BE2C (cell line): Measurements from ENCODE around the gene TMEM14C.
"Not testable (repeated sequence)": the region's sequence is repeated elsewhere in the genome, so short reads cannot be mapped to it uniquely, and the experiment has no call there.

Source experiments
- DNase-seq: peaks from one replicate; pipeline ENCODE4 v3.0.0-alpha.2; 2020
- H3K27me3 ChIP-seq: fragments of 250-450 bp; sonication (Bioruptor Pico); 2 replicates; pipeline ENCODE4 v1.5.1; 2020; ENCODE audit warnings: mild to moderate bottlenecking
- H3K36me3 ChIP-seq: fragments of 250-450 bp; sonication (Bioruptor Pico); 2 replicates; pipeline ENCODE4 v1.5.1; 2020; ENCODE audit warnings: mild to moderate bottlenecking
- H3K4me1 ChIP-seq: fragments of 250-450 bp; sonication (Bioruptor Pico); 2 replicates; pipeline ENCODE4 v1.5.1; 2020
- H3K4me3 ChIP-seq: 2 replicates; pipeline ENCODE4 v1.5.1; 2011; ENCODE audit warnings: low read depth, low read length
- H3K9me3 ChIP-seq: fragments of 250-450 bp; sonication (Bioruptor Pico); 2 replicates; pipeline ENCODE4 v1.5.1; 2020
- TF ChIP-seq, protein P1 (sequence below): IDR thresholded peaks from 2 replicates; pipeline ENCODE4 v1.5.1; 2012; ENCODE audit warnings: mild to moderate bottlenecking, low read depth, low read length

TMEM14C gene

DNA sequence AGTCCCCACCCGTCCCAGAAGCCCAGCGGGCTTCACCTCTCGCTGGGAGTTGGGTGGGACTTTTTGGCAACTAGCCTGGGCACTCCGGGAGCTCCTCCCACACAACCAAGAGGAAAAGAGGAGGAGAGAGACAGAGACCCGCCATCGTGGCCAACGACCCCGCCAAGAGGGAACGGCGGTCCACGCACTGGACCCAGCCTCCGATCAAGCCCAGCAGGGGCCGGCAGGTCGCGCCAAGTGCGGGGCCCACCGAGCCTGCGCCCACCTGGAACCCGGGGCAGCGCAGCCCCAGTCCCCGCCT is 3.0 kb upstream of the TMEM14C start:
- Histone ChIP-seq H3K9me3 (no peaks in the 10 kb centered on the region; the same call in 1 of the 2 replicates), H3K4me1 (peaks cover 7% of the 10 kb centered on the region), H3K27me3 (no peaks in the 10 kb centered on the region), H3K4me3 (peak overlapping the region; percentile 60), H3K36me3 (no peaks in the 10 kb centered on the region)
- TF ChIP-seq, protein P1, sequence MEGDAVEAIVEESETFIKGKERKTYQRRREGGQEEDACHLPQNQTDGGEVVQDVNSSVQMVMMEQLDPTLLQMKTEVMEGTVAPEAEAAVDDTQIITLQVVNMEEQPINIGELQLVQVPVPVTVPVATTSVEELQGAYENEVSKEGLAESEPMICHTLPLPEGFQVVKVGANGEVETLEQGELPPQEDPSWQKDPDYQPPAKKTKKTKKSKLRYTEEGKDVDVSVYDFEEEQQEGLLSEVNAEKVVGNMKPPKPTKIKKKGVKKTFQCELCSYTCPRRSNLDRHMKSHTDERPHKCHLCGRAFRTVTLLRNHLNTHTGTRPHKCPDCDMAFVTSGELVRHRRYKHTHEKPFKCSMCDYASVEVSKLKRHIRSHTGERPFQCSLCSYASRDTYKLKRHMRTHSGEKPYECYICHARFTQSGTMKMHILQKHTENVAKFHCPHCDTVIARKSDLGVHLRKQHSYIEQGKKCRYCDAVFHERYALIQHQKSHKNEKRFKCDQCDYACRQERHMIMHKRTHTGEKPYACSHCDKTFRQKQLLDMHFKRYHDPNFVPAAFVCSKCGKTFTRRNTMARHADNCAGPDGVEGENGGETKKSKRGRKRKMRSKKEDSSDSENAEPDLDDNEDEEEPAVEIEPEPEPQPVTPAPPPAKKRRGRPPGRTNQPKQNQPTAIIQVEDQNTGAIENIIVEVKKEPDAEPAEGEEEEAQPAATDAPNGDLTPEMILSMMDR, result no peak
- DNase-seq, result no peak

DNA sequence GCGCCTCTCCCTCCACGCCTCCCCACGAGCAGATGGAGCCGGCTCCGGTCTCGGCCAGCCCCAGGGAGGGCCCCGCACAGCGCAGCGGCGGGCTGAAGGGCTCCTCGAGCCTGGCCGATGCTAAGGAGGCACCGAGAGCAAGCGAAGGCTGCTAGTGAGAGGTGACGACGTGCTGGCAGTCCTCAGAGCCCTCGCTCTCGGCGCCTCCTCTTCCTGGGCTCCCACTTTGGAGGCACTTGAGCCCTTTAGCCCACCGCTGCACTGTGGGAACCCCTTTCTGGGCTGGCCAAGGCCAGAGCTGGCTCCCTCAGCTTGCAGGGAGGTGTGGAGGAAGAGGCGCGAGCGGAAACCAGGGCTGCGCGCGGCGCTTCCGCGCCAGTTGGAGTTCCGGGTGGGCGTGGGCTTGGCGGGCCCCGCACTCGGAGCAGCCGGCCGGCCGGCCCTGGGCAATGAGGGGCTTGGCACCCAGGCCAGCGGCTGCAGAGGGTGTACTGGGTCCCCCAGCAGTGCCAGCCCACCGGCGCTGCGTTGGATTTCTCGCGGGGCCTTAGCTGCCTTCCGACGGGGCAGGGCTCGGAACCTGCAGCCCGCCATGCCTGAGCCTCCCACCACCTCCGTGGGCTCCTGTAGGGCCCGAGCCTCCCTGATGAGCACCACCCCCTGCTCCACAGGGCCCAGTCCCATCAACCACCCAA is 2.5 kb upstream of the TMEM14C start:
- H3K36me3 ChIP-seq, result no peaks in the 10 kb centered on the region
- DNase-seq, result peak; percentile 30
- H3K27me3 ChIP-seq, result no peaks in the 10 kb centered on the region
- H3K4me1 ChIP-seq, result peaks cover 7% of the 10 kb centered on the region
- H3K9me3 ChIP-seq, result no peaks in the 10 kb centered on the region; the same call in 1 of the 2 replicates
- TF ChIP-seq, protein P1, result no peak
- peak overlapping the region; percentile 60 for H3K4me3 ChIP-seq

- not testable (repeated sequence) for H3K27me3 ChIP-seq, H3K36me3 ChIP-seq, H3K9me3 ChIP-seq, H3K4me1 ChIP-seq, DNase-seq
- peak overlapping the region; percentile 60 for H3K4me3 ChIP-seq
These were observed 1.7 kb upstream of the TMEM14C start for GRCh38 chr6:10720960-10721849.

DNA sequence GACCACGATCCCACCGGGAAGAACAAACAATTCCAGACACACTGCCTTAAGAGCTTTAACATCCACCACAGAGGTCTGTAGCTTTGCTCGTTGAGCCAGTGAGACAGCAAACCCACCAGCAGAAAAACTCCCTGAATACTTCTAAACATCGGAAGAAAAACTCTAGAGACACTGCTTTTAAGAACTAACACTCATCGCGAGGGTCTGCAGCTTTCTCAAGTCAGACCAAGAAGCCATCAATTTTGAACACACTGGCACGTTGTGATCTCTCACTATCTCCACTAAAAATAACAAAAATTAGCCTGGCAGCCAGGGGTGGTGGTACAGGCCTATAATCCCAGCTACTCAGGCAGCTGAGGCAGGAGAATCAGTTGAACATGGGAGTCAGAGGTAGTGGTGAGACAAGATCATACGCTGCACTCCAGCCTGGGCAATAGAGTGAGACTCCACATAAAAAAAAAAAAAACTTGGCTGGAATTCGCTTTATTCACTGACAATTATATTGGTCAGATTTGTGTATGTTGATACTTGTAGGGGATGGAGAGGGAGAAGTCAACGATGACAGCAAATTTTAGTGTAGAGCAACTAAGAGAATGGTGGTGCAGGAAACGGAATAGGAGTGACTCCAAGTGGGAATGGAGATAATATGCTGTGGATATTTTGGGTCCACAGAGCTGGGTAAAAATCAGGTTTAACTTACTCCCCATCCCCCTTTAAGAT is 860 bp upstream of the TMEM14C start:
- Histone ChIP-seq H3K4me3 (peak overlapping the region; percentile 85), H3K9me3 (no peaks in the 10 kb centered on the region; the same call in 1 of the 2 replicates), H3K4me1 (peaks cover 7% of the 10 kb centered on the region), H3K36me3 (peaks cover 4% of the 10 kb centered on the region), H3K27me3 (no peaks in the 10 kb centered on the region)
- no peak for DNase-seq
- TF ChIP-seq, protein P1, result no peak

DNA sequence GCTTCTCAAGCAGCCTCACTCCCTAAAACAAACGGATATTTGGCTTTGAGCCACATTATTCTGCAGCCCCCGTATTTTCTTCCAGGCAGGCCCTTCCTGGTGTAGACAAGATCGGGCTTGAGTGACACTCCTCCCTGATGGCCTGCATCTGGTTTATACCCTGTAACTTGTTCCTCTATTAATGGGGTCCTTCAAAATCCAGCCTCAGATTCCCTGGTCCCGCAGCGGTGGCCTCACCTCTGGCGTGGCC is 375 bp upstream of the TMEM14C start:
- TF ChIP-seq, protein P1, result no peak
- Histone ChIP-seq H3K27me3 (no peaks in the 10 kb centered on the region), H3K36me3 (peaks cover 4% of the 10 kb centered on the region), H3K4me1 (peaks cover 7% of the 10 kb centered on the region), H3K4me3 (peak overlapping the region; percentile 85), H3K9me3 (no peaks in the 10 kb centered on the region; the same call in 1 of the 2 replicates)
- DNase-seq, result no peak

DNA sequence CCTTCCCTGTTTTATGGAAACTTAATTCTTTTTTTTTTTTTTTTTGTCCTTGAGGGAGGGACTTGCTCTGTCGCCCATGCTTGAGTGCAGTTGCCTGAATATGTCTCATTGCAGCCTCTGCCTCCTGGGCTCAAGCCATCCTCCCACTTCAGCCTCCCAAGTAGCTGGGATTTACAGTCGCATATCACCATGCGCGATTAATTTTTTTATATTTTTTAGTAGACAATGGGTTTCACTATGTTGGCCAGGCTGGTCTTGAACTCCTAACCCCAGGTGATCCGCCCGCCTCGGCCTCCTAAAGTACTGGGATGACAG is 654 bp downstream of the TMEM14C start:
- H3K4me1 ChIP-seq, result peaks cover 7% of the 10 kb centered on the region

More for the DNA sequence above, 654 bp downstream of the TMEM14C start:
- no peaks in the 10 kb centered on the region for H3K27me3 ChIP-seq
- TF ChIP-seq, protein P1, result no peak
- peak overlapping the region; percentile 85 for H3K4me3 ChIP-seq
- no peak for DNase-seq
- peaks cover 4% of the 10 kb centered on the region for H3K36me3 ChIP-seq
- no peaks in the 10 kb centered on the region; the same call in 1 of the 2 replicates for H3K9me3 ChIP-seq
